ENCODE data around the gene VTI1A.

VTI1A gene

DNA sequence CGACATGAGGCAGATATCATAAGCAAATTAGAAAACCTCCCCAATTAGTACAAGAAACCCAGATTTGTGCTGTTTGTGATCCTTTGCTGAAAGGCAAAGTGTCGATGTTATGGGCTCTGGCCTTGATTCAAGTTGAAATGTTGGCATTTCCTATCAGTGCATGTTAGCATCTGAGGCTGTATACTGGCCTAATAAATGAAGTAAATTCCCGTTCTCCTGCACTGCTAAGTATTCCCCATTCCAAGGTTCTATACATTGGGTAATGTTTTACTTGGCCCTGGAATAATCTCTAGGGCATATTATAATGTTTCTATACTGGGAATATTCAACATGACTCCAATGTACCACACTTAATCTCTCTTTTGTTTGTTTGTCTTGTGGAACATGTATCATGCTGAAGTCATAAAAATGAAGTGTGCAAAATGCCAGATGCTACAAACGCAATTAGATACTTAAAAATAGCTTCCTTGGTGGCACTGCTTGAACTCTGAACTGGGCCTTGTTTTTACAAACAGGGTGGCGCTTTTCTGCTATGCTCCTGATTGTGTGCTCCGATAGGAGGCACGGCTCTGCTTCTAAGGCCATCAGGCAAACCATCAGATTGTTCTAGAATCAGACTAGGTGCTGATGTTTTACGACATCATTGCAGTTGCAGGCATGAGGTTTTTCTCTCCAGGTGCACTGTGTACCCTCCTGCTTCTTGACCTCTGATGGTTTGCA, 346.3 kb downstream of the VTI1A start:
- no peak for DNase-seq

DNA sequence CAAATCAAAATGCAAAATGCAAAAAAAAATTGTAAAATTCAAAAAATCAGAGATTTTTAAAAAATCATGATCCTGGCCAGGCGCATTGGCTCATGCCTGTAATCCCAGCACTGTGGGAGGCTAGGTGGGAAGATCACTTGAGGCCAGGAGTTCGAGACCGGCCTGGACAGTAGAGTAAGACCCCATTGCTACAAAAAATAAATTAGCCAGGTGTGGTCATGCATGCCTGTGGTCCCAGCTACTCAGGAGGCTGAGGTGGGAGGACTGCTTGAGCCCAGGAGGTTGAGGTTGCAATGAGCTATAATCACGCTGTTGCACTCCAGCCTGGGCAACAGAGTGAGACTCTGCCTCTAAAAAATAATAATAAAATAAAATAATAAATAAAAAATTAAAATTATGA, 347.2 kb downstream of the VTI1A start:
- no peak for DNase-seq

DNA sequence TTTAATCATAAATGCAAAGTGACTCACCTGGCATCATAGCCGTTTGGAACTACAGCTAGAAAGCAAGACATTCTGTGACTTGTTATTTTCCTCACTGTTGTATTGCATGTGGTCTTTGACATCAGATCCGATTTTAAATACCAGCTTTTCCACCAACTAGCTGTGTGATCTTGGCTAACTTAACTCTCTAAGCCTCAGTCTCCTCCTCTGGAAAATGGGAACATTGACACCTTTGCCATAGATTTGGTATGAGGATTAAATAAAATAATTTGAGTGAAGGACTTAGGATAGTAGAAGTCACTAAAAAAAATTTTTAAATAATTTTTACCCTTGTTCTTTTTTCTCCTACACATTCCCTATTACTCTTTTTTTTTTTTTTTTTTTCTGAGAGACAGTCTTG, 348.1 kb downstream of the VTI1A start:
- no peak for DNase-seq

DNA sequence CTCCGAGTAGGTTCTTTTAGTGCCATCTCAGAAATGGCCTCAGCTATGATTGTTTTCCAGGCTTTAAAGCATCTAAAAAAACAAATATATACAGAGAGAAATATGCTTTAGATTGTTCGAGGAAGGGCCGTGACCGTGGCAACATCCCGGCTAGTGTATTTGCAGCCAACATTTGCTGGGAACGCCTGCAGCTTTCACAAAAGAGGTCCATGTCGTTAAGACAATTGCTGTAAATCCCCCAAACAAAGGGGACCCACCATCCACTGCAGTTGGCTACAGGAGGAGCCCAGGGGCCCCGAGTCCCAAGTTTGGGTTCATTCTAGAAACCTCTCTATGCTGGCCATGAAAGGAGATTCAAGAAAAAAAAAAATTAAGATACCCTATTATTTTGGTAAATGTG, 350.2 kb downstream of the VTI1A start:
- DNase-seq, result no peak

DNA sequence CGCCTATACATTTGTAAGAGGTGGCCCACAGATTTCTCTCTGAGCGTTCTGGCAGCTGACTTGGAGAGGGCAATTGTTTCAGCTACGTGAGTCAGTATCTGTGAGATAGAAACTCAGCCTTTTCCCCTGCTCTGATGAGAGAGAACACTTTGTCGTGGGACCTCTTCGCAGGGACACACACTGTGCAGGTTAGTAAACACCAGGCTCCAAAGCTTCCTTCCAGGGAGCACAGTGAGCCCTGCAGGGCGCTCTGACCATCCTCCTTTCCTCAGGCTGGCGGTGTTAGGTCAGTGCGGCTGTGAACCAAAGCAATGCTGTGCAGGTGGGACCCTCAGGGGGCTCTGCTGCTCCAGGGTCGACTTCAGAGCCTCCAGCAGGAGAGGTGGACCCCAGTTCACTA, 350.8 kb downstream of the VTI1A start:
- no peak for DNase-seq

DNA sequence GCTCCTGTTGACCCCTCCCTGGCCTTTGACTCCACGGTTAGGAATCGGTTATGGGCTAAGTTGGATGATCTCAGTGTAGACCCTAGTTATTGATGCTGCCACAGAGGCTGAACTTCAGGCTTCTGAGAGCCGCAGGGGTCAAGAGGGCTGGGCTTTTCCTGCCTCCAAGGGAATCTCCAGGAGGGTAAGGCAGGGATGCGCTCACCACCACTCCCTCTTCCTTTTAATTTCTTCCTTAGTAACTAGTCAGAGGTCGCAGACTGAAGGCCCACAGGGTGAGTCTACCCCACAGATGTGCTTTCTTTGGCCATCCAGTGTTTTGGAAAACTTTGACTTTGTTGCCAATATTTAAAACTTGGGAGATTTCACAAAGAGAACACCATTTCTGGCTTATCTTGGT, 352.0 kb downstream of the VTI1A start:
- DNase-seq, result no peak

DNA sequence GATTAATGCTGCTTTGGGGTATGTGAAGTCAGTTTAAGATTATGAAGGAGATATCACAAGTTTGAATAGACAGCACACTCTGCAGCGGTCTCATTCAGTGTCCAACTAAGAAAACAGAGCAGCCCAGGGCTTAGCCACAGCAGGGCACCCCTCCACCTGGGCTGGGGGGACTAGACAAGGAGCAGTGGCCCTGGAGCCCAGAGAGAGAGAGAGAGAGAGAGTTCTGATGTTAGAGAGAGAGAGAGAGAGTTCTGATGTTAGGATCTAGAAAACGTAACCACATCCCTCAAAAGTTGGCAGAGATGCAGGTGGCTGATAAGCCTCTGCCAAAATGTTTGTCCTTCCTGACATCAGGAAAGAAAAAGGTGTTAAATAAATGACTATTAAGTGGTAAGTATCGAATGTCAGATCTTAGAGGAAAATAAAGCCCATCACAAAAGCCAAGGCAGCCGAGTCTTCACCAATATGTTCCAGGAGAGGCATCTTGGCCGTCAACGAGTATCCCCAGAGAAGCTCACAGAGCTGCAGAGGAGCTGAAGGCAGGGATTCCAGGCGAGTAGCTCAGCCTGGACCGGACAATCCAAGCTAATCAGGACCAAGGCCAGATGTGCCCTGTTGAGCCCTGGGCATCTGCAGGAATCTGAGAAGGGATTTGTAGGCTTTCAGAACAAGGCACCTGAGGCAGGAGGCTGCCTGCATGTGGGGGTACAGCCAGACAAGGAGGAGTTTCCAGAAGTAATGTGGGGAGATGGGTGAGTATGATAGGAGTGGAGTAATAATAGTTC, 352.9 kb downstream of the VTI1A start:
- DNase-seq, result no peak

DNA sequence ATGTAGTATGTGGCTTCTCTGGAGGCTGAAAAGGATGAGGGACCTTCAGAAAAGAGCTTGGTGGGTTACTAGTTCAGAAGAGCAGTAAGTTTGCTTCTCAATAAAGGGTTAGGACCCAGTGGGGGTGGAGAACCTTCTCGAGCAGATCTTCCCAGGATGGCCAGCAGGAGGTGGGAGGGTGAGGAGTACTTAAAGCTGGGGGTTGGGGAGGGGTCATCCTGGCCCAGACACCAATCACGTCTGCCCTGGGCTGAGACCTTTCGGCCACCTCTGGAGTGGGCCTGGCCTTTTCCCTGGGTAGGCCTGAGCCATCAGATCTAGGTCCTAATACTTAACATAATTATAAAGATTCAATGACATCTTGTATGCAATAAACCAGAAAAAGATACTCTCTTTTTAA, 354.0 kb downstream of the VTI1A start:
- DNase-seq, result no peak

DNA sequence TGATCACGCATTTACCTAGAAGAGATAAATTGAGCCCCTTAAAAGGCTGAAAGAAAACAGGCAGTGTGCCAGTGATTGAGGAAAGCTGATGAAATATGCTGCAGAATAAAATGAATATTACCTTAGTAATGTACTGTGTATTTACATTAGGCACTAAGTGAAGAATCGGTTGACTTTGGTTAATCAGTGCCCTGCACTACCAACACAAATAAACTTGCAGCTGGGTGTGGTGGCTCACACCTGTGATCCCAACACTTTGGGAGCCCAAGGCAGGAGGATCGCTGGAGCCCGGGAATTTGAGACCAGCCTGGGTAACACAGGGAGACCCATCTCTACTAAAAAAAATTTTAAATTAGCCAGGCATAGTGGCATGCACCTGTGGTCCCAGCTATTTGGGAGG, 354.7 kb downstream of the VTI1A start:
- no peak for DNase-seq

DNA sequence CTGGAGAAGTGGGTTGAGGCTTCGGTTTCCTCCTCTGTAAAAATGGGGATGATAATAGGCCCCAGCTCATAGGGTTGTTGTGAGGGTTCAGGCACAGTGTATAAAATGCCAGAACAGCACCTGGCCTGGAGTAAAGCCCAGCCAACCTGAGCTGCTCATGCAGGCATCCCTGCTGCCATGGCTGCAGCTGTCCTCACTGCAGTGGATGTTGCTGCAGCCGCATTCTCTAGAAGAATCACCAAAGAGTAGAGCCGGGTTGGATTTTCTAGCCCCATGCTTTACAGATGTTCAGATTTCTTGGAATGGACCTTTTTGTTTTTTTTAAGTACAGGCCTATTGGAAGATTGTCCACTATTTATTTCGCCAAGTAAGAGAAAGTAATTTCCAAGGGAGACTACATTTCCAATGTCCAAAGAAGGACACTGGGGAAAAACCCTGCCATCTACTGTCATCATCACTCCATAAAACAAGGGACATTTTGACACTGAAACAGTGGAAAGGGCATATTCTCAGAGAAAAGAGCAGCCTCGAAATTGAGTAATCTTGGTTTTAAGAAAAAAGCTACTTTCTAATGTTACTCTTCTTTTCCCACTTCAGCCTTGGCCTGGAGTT, 355.5 kb downstream of the VTI1A start:
- DNase-seq, result no peak

DNA sequence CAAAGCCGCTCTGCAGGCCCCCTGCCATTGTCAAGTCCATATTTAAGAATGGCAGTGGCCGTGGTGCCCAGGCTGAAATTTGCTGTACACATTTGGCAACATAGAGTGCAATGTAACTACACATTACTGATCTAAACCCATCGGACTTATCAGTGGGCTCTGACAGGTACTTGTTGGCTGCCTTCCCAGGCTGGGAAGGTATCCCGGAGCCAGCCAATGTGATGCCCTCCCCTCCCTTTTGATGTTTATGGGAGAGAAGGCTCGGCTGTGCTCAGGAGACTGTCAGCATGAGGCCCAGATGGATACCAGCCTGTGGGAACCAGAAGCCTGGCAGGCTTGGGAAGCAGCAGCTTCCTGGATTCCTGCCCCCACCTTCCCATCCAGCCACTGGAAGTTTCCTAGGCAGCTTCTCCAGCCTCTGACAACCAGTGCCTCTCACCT, 357.0 kb downstream of the VTI1A start:
- no peak for DNase-seq

DNA sequence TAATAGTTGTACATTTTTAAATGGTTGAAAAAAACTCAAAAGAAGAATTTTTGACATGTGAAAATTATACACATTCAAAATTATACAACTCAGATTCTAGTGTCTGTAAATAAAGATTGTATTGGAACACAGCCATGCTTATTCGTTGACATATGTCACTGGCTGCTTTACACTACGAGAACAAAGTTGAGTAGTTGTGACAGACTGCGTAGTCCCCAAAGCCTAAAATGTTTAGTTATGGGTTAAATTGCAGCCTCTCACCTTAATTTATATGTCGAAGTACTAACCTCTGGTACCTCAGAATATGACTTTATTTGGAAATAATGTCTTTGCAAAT, 358.2 kb downstream of the VTI1A start:
- no peak for DNase-seq

DNA sequence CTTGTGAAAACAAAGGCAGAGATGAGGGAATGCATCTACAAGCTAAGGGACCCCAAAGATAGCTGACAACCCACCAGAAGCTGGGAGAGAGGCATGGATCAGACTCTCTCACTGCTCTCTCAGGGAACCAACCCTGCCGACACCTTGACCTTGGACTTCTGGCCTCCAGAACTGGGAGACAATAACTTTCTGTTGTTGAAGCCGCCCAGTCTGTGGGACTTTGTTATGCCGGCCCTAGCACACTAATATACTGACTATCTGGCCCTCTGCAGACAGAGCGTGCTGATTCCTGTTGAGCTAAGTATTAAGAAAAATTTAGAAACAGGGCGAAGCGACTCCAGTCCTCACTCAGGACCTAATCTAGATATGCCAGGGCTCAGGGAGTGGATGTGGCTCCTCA, 358.7 kb downstream of the VTI1A start:
- no peak for DNase-seq

DNA sequence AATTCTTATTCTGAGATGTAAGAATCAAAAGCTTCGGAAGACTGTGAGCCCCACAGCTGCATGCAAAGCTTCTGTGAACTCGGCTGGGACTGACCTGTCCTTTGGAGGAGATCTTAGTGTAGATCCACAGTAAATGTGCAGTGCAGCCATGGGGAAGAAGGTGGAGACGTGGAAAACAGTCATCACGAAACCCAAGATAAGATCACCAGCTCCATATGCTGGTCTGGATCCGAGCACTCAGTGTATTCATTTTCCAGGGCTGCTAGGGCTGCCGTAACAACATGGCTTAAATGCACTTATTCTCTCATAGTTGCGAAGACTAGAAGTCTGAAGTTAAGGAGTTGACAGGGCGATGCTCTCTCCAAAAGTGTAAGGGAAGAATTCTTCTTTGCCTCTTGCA, 360.0 kb downstream of the VTI1A start:
- DNase-seq, result no peak

DNA sequence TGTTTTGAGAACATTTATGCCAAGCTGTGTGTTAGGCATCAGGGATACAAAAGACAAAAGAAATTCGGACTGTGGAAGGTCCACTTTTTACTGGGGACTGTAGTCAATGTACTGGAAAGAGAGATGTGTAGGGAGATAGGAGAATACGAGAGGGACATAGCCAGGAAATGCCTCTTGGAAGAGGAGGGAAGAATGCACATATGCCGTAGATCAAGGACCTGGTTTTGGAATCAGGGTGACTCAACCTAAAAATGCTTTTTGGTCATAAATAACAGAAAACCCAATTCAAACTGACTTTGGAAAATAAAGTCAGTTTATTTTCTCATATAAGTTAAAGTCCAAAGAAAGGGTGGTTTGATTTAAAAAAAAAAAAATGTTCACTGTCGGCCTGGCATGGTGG, 362.7 kb downstream of the VTI1A start:
- DNase-seq, result no peak

DNA sequence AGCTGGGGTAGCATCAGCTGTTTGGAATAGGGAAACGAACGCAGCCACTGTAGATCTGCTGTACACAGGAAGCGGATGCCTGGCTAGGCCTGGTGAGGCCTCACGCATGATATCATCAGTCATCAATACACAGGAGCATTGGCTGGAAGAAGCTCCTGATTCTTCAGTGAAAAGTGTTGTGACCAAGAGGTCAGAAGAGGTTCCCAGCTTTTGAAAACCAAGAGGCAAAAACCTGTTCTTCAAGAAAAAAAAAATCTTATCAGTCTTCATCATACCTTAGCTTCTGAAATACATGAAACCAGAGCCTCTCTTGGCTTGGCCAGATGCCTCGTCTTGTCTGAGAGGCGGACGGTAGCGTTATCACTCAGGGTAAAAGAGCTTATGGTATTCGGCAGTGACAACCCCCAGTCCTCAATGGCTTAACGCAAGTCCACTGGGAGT, 363.7 kb downstream of the VTI1A start:
- no peak for DNase-seq

DNA sequence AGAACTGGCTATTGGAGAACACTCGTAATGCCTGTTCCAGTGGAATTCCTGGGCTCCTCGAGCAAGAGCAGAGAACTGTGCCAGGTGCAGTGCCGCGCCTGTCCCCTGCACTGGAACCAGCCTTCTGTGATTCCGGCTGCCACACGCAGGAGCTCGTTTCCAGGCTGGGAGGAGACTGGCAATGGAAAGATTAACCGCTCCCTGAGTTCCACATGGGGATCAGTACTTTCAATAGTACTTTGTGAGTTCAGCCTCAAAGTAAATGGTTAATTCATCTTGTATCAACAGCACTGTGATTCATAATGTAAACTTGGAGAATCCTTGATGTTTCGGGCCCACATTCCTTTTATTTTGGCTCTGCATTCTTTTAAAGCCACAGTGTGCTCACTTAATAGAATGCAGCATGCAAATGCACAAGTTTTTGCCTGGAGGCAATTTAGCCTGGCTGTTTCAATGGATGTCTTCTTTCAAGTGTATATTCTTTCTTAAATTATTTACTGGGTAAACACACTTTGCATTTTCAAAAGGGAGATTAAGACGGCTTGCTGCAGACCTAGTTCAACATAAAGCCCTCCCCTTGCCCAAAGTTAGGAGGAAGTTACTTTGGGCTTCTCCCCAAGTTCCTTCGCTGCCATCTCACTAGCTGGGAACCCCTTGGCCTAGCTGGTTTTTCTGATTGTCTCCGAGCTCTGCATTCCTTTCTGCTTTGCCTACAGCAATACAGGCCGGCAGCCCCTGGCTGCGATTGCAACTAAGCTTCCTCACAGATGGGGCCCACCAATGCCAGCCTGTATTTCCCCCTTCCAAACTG, 364.9 kb downstream of the VTI1A start:
- DNase-seq, result no peak

DNA sequence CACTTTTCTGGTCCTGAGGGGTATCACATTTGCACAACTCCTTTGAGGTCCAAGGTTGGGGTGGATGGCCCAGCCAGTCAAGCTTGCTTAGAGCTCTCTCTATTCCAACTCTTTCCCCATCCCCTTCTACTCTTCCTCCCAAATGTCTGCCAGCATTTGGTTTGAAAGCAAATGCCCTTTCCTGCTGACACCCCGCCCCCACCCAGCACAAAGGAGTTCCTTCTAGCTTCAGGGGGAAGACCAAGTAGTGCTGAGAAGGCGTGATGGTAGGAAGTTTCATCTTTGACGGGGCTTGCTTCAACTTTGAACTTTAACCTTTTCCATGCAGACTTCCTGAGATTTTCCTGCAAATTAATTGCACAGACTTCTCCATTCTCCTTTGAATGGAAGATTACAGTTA, 365.6 kb downstream of the VTI1A start:
- DNase-seq, result no peak

DNA sequence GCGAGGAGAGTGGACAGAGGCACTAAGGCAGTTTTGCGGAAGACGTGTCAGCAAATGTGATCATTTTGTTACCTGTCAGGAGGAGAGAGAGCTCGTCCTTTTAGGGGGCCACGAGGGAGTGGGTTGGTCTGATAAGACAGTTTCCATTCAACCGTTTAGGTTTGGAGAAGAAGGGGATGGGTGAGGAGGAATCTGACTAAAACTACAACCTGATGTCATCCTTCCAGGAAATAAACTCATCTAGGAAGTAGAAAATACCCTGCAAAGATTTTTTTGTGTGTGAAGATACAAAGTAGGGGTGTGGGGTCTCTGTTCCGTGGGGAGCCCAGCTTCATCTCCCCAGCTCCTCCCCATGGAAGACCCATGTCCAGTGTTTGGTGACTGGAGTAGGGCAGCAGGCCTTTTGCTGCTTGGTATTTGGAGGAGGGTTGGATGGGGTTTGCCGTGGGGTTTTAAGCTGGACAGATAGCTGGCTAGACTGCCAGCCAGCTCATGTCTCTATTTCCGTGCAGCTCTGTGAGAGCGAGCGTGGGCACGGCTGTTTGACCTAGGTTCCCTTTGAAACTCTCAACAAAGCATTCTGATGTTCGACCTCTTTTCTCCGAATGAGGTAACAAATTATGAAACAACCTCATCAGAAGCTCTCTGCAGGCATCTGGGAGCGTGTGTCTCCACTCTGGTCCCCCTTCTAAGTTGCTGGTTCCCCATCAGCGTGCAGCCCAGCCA, 367.0 kb downstream of the VTI1A start:
- peak in 1 of 2 experiments; percentile 5 for DNase-seq

DNA sequence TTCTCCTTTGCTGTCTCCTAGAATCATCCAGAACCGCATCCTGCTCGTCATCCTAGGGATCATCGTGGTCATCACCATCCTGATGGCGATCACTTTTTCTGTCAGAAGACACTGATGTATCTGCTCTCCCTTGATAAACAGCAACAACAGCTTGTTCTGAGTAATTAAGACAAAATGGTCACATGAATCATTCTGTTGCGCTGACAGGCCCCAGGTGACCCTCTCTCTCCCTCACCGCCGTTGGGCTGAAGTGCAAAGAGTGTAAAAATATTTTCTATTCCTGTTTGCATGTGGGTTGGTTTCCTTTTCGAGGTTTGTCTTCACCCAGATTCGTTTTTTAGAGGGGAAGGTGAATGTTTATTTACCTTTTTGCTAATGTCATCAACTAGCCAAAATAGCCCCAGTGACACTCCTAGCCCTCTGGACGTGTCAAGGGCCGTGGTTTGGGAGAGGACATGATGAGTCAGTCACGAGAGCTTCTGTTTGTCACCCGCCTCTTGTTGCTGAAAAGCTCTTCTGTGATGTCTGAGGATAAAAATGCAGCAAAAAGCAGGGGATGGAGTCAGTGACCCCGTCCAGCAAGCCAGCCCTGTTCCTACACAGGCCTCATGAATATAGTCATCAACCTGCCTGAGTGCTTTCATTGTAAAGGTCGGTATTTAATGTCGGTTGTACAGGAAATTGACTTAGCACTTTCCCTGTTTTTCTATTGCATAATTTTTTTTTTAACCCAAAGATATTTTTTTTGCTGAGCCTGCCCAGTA, 368.4 kb downstream of the VTI1A start:
- DNase-seq, result no peak

DNA sequence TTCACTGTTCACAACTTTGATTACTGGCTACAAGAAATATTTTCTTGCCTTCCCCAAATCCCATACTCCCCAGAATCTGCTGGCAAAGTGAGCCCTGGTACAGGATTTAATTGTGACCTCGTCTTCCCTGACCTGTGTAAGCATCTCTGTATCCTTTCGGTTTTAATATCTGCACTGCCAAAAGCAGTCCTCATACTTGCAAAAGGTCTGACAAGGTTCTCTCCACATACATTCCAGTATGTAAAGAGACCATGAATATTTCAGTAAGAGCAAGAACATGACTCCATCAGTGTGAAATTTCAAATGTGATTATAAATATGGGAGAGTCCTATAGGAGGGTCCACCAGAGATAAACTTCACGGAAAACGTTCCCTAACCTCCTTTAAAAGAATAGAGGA, 369.0 kb downstream of the VTI1A start:
- no peak for DNase-seq

DNA sequence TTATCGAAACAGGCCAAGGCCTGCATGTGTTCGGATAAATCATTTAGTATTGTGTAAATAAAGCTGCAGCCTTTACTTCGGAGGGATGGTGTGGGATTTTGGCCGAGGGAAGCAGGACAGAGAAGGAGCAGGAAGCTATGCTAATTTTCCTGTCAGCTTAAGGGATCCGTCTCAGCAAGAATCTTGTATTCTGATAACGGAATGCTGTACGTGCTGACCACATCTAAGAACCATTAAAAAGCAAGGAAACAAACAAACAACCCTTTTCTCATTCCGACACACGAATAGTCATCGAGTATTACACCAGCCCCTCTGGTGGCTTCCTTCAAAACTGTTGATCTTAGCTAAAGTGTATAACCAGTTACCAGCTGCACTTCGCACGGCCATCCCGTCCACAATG, 369.9 kb downstream of the VTI1A start:
- DNase-seq, result no peak
